ENCODE results near the gene LHX4. TPM values are rescaled to one million over a fixed set of nuclear protein-coding genes. Genes with fewer than 3 reads are reported as not detected.

LHX4 gene
- total and polyA plus RNA-seq, 10 of the 15 experiments (the other 5 are each of a cell fraction or from before 2014, with no cell fraction given), result 0.05 to 0.80 (median 0.32) TPM; not detected in 6

DNA sequence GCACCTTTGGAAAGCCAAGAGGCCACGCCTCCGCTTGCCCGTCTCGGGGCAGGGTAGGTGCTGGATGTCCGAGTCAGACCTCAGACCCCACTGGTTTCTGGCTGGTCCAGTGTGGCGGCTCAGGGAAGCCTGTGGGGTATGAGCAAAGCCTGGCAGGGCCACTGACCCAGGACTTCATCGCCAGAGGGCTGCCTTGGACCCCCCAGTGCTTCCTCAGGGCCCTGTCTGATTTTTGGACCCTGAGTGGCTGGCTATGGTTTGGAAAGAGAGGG is 20.4 kb downstream of the LHX4 start:
- Histone ChIP-seq H2AFZ (ENCODE audit: control insufficient read depth, low read depth, low read length) (no peak overlapping the region), H4K20me1 (ENCODE audit: control insufficient read depth, insufficient read depth) (no peaks in the 10 kb centered on the region), H3K79me2 (ENCODE audit: control insufficient read depth, insufficient read depth, low read length) (no peaks in the 10 kb centered on the region), H3K27me3 (replicated peaks in 1 of 2; ENCODE audit: control insufficient read depth in 2 of 2, insufficient read depth in 2 of 2, low read length in 1 of 2) (no peaks in the 10 kb centered on the region), H3K4me3 (no peak overlapping the region), H3K4me2 (ENCODE audit: control insufficient read depth, insufficient read depth) (no peak overlapping the region), H3K9ac (ENCODE audit: control insufficient read depth, insufficient read depth, low read length) (no peak overlapping the region), H3K27ac (ENCODE audit: control insufficient read depth, insufficient read depth) (no peak overlapping the region), H3K4me1 (ENCODE audit: control insufficient read depth, insufficient read depth, low read length) (no peaks in the 10 kb centered on the region; the same call in 1 of the 2 replicates), H3K9me3 (replicated peaks; ENCODE audit: control insufficient read depth, insufficient read depth, low read length) (no peaks in the 10 kb centered on the region), H3K36me3 (ENCODE audit: control insufficient read depth in 2 of 2, insufficient read depth in 2 of 2, low read length in 1 of 2) (no peaks in the 10 kb centered on the region)
- intact Hi-C loops (cut with micrococcal nuclease; ENCODE audit: unreplicated experiment) (no loop called here), in situ Hi-C loops (cut with MboI) (loop anchor here (5.0 kb wide), 1 partner anchor 232 kb away; no protein-coding TSS in a partner anchor)
- 45% methylated on average over 7 of the region's 7 CpGs for WGBS (ENCODE audit: insufficient coverage, insufficient replicate concordance, low lambda C conversion rate, missing lambda C conversion rate)
- RAD21 ChIA-PET (ENCODE audit: unreplicated experiment), result no interaction called here
- SMC1A ChIA-PET (ENCODE audit: uncharacterized antibody, unreplicated experiment), result no interaction called here
- CTCF ChIA-PET, result no interaction called here
- no peak for ATAC-seq
- POLR2A ChIA-PET, result no interaction called here
- FAIRE-seq, result no peak
- TF ChIP-seq EZH2 (IDR thresholded peaks at IDR 0.05; ENCODE audit: borderline replicate concordance, control insufficient read depth, low read depth, low read length), result no peak
- no peak for TF ChIP-seq SMAD5 (IDR thresholded peaks at IDR 0.05; ENCODE audit: low read depth)
- TF ChIP-seq TCF12 (IDR thresholded peaks at IDR 0.05; ENCODE audit: low read depth, low read length), result no peak
- TF ChIP-seq, protein P1, sequence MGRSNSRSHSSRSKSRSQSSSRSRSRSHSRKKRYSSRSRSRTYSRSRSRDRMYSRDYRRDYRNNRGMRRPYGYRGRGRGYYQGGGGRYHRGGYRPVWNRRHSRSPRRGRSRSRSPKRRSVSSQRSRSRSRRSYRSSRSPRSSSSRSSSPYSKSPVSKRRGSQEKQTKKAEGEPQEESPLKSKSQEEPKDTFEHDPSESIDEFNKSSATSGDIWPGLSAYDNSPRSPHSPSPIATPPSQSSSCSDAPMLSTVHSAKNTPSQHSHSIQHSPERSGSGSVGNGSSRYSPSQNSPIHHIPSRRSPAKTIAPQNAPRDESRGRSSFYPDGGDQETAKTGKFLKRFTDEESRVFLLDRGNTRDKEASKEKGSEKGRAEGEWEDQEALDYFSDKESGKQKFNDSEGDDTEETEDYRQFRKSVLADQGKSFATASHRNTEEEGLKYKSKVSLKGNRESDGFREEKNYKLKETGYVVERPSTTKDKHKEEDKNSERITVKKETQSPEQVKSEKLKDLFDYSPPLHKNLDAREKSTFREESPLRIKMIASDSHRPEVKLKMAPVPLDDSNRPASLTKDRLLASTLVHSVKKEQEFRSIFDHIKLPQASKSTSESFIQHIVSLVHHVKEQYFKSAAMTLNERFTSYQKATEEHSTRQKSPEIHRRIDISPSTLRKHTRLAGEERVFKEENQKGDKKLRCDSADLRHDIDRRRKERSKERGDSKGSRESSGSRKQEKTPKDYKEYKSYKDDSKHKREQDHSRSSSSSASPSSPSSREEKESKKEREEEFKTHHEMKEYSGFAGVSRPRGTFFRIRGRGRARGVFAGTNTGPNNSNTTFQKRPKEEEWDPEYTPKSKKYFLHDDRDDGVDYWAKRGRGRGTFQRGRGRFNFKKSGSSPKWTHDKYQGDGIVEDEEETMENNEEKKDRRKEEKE (IDR thresholded peaks at IDR 0.05), result no peak
- TF ChIP-seq TAF1 (IDR thresholded peaks at IDR 0.05; ENCODE audit: borderline replicate concordance, low read depth, low read length), result no peak
- TF ChIP-seq SMAD1 (IDR thresholded peaks at IDR 0.05; ENCODE audit: low read depth, partially characterized antibody), result no peak
- TF ChIP-seq SPI1 (IDR thresholded peaks at IDR 0.05; ENCODE audit: borderline replicate concordance, insufficient read depth, low read depth, low read length), result no peak
- TF ChIP-seq, protein P2, sequence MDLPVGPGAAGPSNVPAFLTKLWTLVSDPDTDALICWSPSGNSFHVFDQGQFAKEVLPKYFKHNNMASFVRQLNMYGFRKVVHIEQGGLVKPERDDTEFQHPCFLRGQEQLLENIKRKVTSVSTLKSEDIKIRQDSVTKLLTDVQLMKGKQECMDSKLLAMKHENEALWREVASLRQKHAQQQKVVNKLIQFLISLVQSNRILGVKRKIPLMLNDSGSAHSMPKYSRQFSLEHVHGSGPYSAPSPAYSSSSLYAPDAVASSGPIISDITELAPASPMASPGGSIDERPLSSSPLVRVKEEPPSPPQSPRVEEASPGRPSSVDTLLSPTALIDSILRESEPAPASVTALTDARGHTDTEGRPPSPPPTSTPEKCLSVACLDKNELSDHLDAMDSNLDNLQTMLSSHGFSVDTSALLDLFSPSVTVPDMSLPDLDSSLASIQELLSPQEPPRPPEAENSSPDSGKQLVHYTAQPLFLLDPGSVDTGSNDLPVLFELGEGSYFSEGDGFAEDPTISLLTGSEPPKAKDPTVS (IDR thresholded peaks at IDR 0.05; ENCODE audit: low read depth, low read length), result no peak
- no peak for TF ChIP-seq ZSCAN29 (IDR thresholded peaks at IDR 0.05)
- TF ChIP-seq EED (IDR thresholded peaks at IDR 0.05; ENCODE audit: low read depth), result no peak
- TF ChIP-seq, protein P3, sequence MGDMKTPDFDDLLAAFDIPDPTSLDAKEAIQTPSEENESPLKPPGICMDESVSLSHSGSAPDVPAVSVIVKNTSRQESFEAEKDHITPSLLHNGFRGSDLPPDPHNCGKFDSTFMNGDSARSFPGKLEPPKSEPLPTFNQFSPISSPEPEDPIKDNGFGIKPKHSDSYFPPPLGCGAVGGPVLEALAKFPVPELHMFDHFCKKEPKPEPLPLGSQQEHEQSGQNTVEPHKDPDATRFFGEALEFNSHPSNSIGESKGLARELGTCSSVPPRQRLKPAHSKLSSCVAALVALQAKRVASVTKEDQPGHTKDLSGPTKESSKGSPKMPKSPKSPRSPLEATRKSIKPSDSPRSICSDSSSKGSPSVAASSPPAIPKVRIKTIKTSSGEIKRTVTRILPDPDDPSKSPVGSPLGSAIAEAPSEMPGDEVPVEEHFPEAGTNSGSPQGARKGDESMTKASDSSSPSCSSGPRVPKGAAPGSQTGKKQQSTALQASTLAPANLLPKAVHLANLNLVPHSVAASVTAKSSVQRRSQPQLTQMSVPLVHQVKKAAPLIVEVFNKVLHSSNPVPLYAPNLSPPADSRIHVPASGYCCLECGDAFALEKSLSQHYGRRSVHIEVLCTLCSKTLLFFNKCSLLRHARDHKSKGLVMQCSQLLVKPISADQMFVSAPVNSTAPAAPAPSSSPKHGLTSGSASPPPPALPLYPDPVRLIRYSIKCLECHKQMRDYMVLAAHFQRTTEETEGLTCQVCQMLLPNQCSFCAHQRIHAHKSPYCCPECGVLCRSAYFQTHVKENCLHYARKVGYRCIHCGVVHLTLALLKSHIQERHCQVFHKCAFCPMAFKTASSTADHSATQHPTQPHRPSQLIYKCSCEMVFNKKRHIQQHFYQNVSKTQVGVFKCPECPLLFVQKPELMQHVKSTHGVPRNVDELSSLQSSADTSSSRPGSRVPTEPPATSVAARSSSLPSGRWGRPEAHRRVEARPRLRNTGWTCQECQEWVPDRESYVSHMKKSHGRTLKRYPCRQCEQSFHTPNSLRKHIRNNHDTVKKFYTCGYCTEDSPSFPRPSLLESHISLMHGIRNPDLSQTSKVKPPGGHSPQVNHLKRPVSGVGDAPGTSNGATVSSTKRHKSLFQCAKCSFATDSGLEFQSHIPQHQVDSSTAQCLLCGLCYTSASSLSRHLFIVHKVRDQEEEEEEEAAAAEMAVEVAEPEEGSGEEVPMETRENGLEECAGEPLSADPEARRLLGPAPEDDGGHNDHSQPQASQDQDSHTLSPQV (IDR thresholded peaks at IDR 0.05), result no peak
- no peak for TF ChIP-seq BACH1 (IDR thresholded peaks at IDR 0.05; ENCODE audit: borderline replicate concordance)
- TF ChIP-seq, protein P4, sequence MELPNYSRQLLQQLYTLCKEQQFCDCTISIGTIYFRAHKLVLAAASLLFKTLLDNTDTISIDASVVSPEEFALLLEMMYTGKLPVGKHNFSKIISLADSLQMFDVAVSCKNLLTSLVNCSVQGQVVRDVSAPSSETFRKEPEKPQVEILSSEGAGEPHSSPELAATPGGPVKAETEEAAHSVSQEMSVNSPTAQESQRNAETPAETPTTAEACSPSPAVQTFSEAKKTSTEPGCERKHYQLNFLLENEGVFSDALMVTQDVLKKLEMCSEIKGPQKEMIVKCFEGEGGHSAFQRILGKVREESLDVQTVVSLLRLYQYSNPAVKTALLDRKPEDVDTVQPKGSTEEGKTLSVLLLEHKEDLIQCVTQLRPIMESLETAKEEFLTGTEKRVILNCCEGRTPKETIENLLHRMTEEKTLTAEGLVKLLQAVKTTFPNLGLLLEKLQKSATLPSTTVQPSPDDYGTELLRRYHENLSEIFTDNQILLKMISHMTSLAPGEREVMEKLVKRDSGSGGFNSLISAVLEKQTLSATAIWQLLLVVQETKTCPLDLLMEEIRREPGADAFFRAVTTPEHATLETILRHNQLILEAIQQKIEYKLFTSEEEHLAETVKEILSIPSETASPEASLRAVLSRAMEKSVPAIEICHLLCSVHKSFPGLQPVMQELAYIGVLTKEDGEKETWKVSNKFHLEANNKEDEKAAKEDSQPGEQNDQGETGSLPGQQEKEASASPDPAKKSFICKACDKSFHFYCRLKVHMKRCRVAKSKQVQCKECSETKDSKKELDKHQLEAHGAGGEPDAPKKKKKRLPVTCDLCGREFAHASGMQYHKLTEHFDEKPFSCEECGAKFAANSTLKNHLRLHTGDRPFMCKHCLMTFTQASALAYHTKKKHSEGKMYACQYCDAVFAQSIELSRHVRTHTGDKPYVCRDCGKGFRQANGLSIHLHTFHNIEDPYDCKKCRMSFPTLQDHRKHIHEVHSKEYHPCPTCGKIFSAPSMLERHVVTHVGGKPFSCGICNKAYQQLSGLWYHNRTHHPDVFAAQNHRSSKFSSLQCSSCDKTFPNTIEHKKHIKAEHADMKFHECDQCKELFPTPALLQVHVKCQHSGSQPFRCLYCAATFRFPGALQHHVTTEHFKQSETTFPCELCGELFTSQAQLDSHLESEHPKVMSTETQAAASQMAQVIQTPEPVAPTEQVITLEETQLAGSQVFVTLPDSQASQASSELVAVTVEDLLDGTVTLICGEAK (IDR thresholded peaks at IDR 0.05; ENCODE audit: borderline replicate concordance), result no peak
- BruUV-seq (replicated peaks), result no TSS peak
- no peak for DNase-seq (ENCODE audit: low read depth, low spot score)
